ENCODE data around the gene DOP1A. TPM values are rescaled to one million over a fixed set of nuclear protein-coding genes. Genes with fewer than 3 reads are reported as not detected.

DOP1A gene
- total RNA-seq, 4 donors from 2014 or later, result 25.8 to 52.9 (median 40.6) TPM

DNA sequence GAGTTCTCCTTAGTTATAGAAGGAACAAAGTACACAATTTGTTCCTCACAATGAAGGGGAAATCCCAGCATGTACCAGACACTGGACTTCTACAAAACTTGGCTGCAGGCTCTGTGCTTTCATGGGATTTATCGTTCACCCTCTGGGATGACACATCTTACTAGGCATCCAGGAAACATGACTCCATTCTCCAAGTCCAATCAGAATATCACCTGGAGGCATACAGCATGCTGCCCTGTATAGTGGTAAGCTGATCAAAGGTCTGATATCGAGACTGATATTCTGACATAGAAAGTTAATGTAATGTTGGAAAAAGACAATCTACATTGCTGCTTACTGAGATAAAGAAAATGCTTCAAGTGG, 132.4 kb downstream of the DOP1A start:
- Histone ChIP-seq H3K4me3 (no peak overlapping the region), H3K9me3 (no peaks in the 10 kb centered on the region), H3K27ac (no peak overlapping the region), H3K4me1 (peaks cover 0 to 2% (median under 1%) of the 10 kb centered on the region in 4 donors), H3K27me3 (no peaks in the 10 kb centered on the region), H3K36me3 (no peaks in the 10 kb centered on the region)
- WGBS, 2 donors (ENCODE audit: low coverage in 1 of 2), result 48 to 67% methylated on average over 1 to 2 of the region's 2 CpGs
- no peak for DNase-seq
- intact Hi-C loops (cut with DNase I; ENCODE audit: low total_unique reads) (loop anchor here (10.0 kb wide), 1 partner anchor 135 kb away; the partner anchor contains the start of genes DOP1A and UBE3D), in situ Hi-C loops (cut with MboI; ENCODE audit: low pct_ligation_motif_present in 1 of 4, low pct_unique_long_range_greater_than_20kb in 1 of 4, low sequenced_read_pairs in 3 of 4) (loop anchor here in 2 of 4 donors (10.0 to 25.0 kb wide), 2 partner anchors 135 to 963 kb away; partner anchors contain the start of genes IBTK (in 2 of the 2), DOP1A (in 1 of the 2) and UBE3D (in 1 of the 2))
- TF ChIP-seq EP300 (IDR thresholded peaks at IDR 0.05; ENCODE audit: low read depth) (no peak), POLR2A (IDR thresholded peaks at IDR 0.05) (no peak), POLR2AphosphoS5 (IDR thresholded peaks at IDR 0.05) (no peak)
- TF ChIP-seq, protein P1, sequence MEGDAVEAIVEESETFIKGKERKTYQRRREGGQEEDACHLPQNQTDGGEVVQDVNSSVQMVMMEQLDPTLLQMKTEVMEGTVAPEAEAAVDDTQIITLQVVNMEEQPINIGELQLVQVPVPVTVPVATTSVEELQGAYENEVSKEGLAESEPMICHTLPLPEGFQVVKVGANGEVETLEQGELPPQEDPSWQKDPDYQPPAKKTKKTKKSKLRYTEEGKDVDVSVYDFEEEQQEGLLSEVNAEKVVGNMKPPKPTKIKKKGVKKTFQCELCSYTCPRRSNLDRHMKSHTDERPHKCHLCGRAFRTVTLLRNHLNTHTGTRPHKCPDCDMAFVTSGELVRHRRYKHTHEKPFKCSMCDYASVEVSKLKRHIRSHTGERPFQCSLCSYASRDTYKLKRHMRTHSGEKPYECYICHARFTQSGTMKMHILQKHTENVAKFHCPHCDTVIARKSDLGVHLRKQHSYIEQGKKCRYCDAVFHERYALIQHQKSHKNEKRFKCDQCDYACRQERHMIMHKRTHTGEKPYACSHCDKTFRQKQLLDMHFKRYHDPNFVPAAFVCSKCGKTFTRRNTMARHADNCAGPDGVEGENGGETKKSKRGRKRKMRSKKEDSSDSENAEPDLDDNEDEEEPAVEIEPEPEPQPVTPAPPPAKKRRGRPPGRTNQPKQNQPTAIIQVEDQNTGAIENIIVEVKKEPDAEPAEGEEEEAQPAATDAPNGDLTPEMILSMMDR (IDR thresholded peaks at IDR 0.05), result no peak

DNA sequence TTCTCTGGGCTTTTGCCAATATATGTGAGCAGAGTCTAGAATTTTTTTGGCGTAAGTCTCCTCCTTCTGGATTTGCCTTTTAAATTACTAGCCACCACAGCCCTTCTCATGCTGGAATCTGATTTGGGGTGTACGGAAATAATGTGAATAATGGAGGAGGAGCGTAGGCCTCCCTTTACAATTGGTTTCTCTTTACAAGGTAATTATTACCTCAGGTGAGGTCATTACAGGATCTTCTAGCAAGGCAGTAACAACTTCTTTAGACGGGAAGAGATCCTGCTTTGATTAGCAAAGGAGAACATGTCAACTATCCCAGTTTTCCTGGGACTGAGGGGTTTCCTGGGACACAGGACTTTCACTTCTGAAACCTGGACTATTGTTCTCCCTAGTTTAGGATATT, 134.6 kb downstream of the DOP1A start:
- intact Hi-C loops (cut with DNase I; ENCODE audit: low total_unique reads), result no loop called here
- Histone ChIP-seq H3K9me3 (no peaks in the 10 kb centered on the region), H3K36me3 (no peaks in the 10 kb centered on the region), H3K4me3 (no peak overlapping the region), H3K27ac (no peak overlapping the region), H3K27me3 (no peaks in the 10 kb centered on the region), H3K4me1 (no peaks in the 10 kb centered on the region)
- no peak for DNase-seq
- 80 to 89% methylated on average over 4 of the region's 4 CpGs for WGBS, 2 donors (ENCODE audit: low coverage in 1 of 2)
- in situ Hi-C loops (cut with MboI; ENCODE audit: low pct_ligation_motif_present in 1 of 4, low pct_unique_long_range_greater_than_20kb in 1 of 4, low sequenced_read_pairs in 3 of 4), result loop anchor here in 2 of 4 donors (10.0 to 25.0 kb wide), 2 partner anchors 137 to 965 kb away; partner anchors contain the start of genes DOP1A (in 1 of the 2), IBTK (in 1 of the 2) and UBE3D (in 1 of the 2)
- TF ChIP-seq POLR2AphosphoS5 (IDR thresholded peaks at IDR 0.05) (no peak), EP300 (IDR thresholded peaks at IDR 0.05; ENCODE audit: low read depth) (no peak)

DNA sequence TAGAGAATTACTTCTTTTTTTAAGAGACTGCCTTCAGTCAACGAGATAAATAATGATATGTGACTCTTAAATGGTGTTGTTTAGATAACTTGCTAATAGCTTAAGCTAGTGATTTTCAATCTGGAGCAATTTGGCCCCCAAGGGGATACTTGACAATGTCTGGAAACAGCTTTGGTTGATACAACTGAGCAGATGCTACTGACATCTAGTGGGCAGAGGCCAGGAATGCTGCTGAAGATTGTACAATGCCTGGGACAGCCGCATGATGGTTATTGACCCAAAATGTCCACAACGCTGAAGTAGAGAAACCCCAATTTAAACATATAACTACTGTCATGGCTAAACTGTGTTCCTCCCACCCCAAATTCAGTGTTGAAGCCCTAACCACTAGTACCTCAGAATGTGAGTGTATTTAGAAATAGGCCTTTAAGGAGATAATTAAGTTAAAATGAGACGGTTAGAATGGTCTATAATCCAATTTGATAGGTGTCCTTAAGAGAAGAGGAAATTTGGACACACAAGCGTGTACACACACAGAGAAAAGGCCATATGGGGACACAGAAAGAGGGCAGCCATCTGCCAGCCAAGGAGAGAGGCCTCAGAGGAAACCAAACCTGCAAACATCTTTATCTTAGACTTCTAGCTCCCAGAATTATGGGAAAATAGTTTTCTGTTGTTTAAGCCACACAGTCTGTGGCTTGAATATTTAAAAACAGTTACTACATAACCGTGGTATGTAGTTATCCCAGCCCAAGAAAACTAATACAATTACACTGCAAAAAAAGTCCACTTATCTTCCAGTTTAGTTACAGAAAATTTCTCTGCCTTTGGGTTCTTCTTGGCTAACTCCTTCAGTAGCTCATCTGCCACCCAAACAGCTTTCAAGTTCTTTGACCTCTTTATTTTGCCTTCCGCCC, 147.9 kb downstream of the DOP1A start:
- no peaks in the 10 kb centered on the region for H3K9me3 ChIP-seq
- H3K36me3 ChIP-seq, result no peaks in the 10 kb centered on the region
- H3K27me3 ChIP-seq, result no peaks in the 10 kb centered on the region
- intact Hi-C loops (cut with DNase I; ENCODE audit: low total_unique reads) (loop anchor here (5.0 kb wide), 1 partner anchor 297 kb away; the partner anchor contains the start of gene PRSS35), in situ Hi-C loops (cut with MboI; ENCODE audit: low pct_ligation_motif_present in 1 of 4, low pct_unique_long_range_greater_than_20kb in 1 of 4, low sequenced_read_pairs in 3 of 4) (loop anchor here in 2 of 4 donors (10.0 to 25.0 kb wide), 2 partner anchors 151 to 978 kb away; partner anchors contain the start of genes DOP1A (in 1 of the 2), IBTK (in 1 of the 2) and UBE3D (in 1 of the 2))
- no peaks in the 10 kb centered on the region for H3K4me1 ChIP-seq
- no peak overlapping the region for H3K4me3 ChIP-seq
- H3K27ac ChIP-seq, result no peak overlapping the region
- TF ChIP-seq, protein P1 (IDR thresholded peaks at IDR 0.05), result peak; percentile 66 to 76 (median 68)
- TF ChIP-seq EP300 (IDR thresholded peaks at IDR 0.05; ENCODE audit: low read depth), result no peak
- DNase-seq, result peak; percentile 51
- WGBS, 2 donors (ENCODE audit: low coverage in 1 of 2), result 32 to 36% methylated on average over 6 to 7 of the region's 7 CpGs

DNA sequence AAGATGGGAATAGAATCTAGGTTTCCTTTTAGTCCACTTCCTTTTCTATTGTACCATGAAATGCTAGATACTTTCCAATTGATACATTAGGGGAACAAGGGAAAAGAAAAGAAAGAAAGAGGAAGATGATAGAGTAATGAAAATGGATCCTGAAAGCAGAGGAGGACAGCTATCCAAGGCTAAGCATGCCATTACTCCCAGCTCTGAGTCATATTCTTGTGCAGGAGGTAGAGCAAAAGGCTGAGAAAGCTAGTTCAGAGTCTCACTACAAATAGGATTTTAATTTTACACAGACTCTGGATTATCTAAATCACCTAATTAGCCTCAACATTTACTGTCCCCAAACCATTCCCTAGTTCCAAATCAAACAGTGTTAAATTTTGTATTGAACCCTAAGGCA, 149.3 kb downstream of the DOP1A start:
- TF ChIP-seq POLR2A (IDR thresholded peaks at IDR 0.05) (no peak), POLR2AphosphoS5 (IDR thresholded peaks at IDR 0.05) (no peak), EP300 (IDR thresholded peaks at IDR 0.05; ENCODE audit: low read depth) (no peak)
- TF ChIP-seq, protein P1 (IDR thresholded peaks at IDR 0.05), result no peak
- in situ Hi-C loops (cut with MboI; ENCODE audit: low pct_ligation_motif_present in 1 of 4, low pct_unique_long_range_greater_than_20kb in 1 of 4, low sequenced_read_pairs in 3 of 4) (loop anchor here in 2 of 4 donors (10.0 to 25.0 kb wide), 2 partner anchors 152 to 980 kb away; partner anchors contain the start of genes DOP1A (in 1 of the 2), IBTK (in 1 of the 2) and UBE3D (in 1 of the 2)), intact Hi-C loops (cut with DNase I; ENCODE audit: low total_unique reads) (loop anchor here (5.0 kb wide), 1 partner anchor 295 kb away; the partner anchor contains the start of gene PRSS35)
- DNase-seq, result no peak
- Histone ChIP-seq H3K27me3 (no peaks in the 10 kb centered on the region), H3K36me3 (no peaks in the 10 kb centered on the region), H3K9me3 (no peaks in the 10 kb centered on the region), H3K27ac (no peak overlapping the region), H3K4me3 (no peak overlapping the region), H3K4me1 (no peaks in the 10 kb centered on the region)

Other genes with a start within 250 kb of the DOP1A start
- gene UBE3D, start 1.8 kb upstream of the DOP1A start, total RNA-seq, result 10 to 100 TPM in 3 of 4 donors, 1 to 10 TPM in 1; 6.1 to 30.3 (median 14.4) TPM
- 100 to 1,000 TPM in 1 of 4 donors, 10 to 100 TPM in 2, 1 to 10 TPM in 1; 7.9 to 291 (median 21.1) TPM for gene PGM3, start 125.6 kb downstream of the DOP1A start, total RNA-seq
- 1 to 10 TPM in 3 of 4 donors, under 1 TPM in 1; 0.20 to 3.5 (median 1.7) TPM for gene RWDD2A, start 125.7 kb downstream of the DOP1A start, total RNA-seq